ENCODE data around the gene LGMN.

LGMN gene

GRCh38 chr14:92670643-92671366 lies 77.6 kb downstream of the LGMN start:
- no peak for DNase-seq

GRCh38 chr14:92670160-92670559 lies 78.3 kb downstream of the LGMN start:
- no peak for DNase-seq

GRCh38 chr14:92668276-92668973 lies 80.0 kb downstream of the LGMN start:
- DNase-seq, result peak in 1 of 2 donors; percentile 36

- no peak for DNase-seq
Observed at GRCh38 chr14:92666251-92666650, 82.2 kb downstream of the LGMN start.

GRCh38 chr14:92665661-92666110 lies 82.7 kb downstream of the LGMN start:
- DNase-seq, result no peak

- DNase-seq, result no peak
Observed at GRCh38 chr14:92663049-92663448, 85.4 kb downstream of the LGMN start.

GRCh38 chr14:92660571-92660970 lies 87.9 kb downstream of the LGMN start:
- DNase-seq, result no peak

GRCh38 chr14:92659765-92660561 lies 88.5 kb downstream of the LGMN start:
- DNase-seq, result no peak

- no peak for DNase-seq
Observed at GRCh38 chr14:92658684-92659083, 89.7 kb downstream of the LGMN start.

- DNase-seq, result no peak
Observed at GRCh38 chr14:92658160-92658559, 90.3 kb downstream of the LGMN start.

GRCh38 chr14:92657457-92658142 lies 90.8 kb downstream of the LGMN start:
- no peak for DNase-seq

GRCh38 chr14:92656306-92657081 lies 91.9 kb downstream of the LGMN start:
- DNase-seq, result no peak

- no peak for DNase-seq
Observed at GRCh38 chr14:92655419-92656201, 92.8 kb downstream of the LGMN start.

- no peak for DNase-seq
Observed at GRCh38 chr14:92654239-92654901, 94.1 kb downstream of the LGMN start.
